Measurements from ENCODE around the gene TPM2. TPM values are rescaled to one million over a fixed set of nuclear protein-coding genes. Genes with fewer than 3 reads are reported as not detected.

The TPM2 gene
- total RNA-seq, 2 experiments from 2014 or later, result 4.9 to 6.6 TPM

- Mint-ChIP-seq H3K9me3 (no peaks in the 10 kb centered on the region), H3K27me3 (ENCODE audit: low read depth) (no peaks in the 10 kb centered on the region), H3K36me3 (ENCODE audit: low read depth) (peaks cover 1% of the 10 kb centered on the region), H3K4me3 (peak overlapping the region; percentile 78), H3K27ac (no peak overlapping the region), H3K4me1 (ENCODE audit: low read depth) (peaks cover 18% of the 10 kb centered on the region)
- intact Hi-C loops (cut with micrococcal nuclease), result loop anchor here (2.0 kb wide), 1 partner anchor 26 kb away; the partner anchor contains the start of gene ARHGEF39
- no peak for DNase-seq
- CTCF ChIA-PET, result interaction anchor here (0.8 to 8.4 kb wide), 5 partner anchors 9 to 75 kb away, joined by 3 to 86 read pairs (median 4); partner anchors contain the start of gene CA9
Observed at GRCh38 chr9:35691334-35691650, 1.6 kb upstream of the TPM2 start.

GRCh38 chr9:35690614-35691333 lies 1.0 kb upstream of the TPM2 start:
- Mint-ChIP-seq H3K27me3 (ENCODE audit: low read depth) (no peaks in the 10 kb centered on the region), H3K27ac (no peak overlapping the region), H3K4me1 (ENCODE audit: low read depth) (peaks cover 18% of the 10 kb centered on the region), H3K36me3 (ENCODE audit: low read depth) (no peaks in the 10 kb centered on the region), H3K9me3 (no peaks in the 10 kb centered on the region), H3K4me3 (peak overlapping the region; percentile 78)
- peak; percentile 43 for DNase-seq
- intact Hi-C loops (cut with micrococcal nuclease), result loop anchor here (2.0 kb wide), 1 partner anchor 26 kb away; the partner anchor contains the start of gene ARHGEF39
- CTCF ChIA-PET, result interaction anchor here (0.5 to 8.4 kb wide), 7 partner anchors 10 to 70 kb away, joined by 3 to 86 read pairs (median 3); partner anchors contain the start of genes ARHGEF39, CA9, CREB3 and TLN1

GRCh38 chr9:35690294-35690613 lies 529 bp upstream of the TPM2 start:
- no peak overlapping the region for H3K27ac Mint-ChIP-seq
- intact Hi-C loops (cut with micrococcal nuclease), result loop anchor here (2.0 kb wide), 1 partner anchor 25 kb away; the partner anchor contains the start of gene ARHGEF39
- H3K36me3 Mint-ChIP-seq (ENCODE audit: low read depth), result no peaks in the 10 kb centered on the region
- no peaks in the 10 kb centered on the region for H3K9me3 Mint-ChIP-seq
- CTCF ChIA-PET, result interaction anchor here (1.0 to 8.4 kb wide), 6 partner anchors 10 to 66 kb away, joined by 3 to 86 read pairs (median 4); partner anchors contain the start of genes ARHGEF39, CA9, CREB3 and TLN1
- peaks cover 18% of the 10 kb centered on the region for H3K4me1 Mint-ChIP-seq (ENCODE audit: low read depth)
- no peak for DNase-seq
- peak overlapping the region; percentile 78 for H3K4me3 Mint-ChIP-seq
- no peaks in the 10 kb centered on the region for H3K27me3 Mint-ChIP-seq (ENCODE audit: low read depth)

GRCh38 chr9:35688558-35689541 lies 875 bp downstream of the TPM2 start:
- intact Hi-C loops (cut with micrococcal nuclease), result loop anchor here (1.0 to 2.0 kb wide), 2 partner anchors 30 to 44 kb away; partner anchors contain the start of genes CREB3 and TLN1
- Mint-ChIP-seq H3K27ac (no peak overlapping the region), H3K4me3 (peak overlapping the region; percentile 52), H3K36me3 (ENCODE audit: low read depth) (no peaks in the 10 kb centered on the region), H3K9me3 (no peaks in the 10 kb centered on the region), H3K4me1 (ENCODE audit: low read depth) (peaks cover 18% of the 10 kb centered on the region), H3K27me3 (ENCODE audit: low read depth) (no peaks in the 10 kb centered on the region)
- peak; percentile 18 for DNase-seq
- CTCF ChIA-PET, result interaction anchor here (1.2 to 2.4 kb wide), 7 partner anchors 7 to 78 kb away, joined by 3 to 12 read pairs (median 6); partner anchors contain the start of genes CCDC107 and RMRP

- CTCF ChIA-PET, result interaction anchor here (0.6 to 2.4 kb wide), 10 partner anchors 8 to 137 kb away, joined by 3 to 12 read pairs (median 4); partner anchors contain the start of genes CCDC107 and RMRP
- Mint-ChIP-seq H3K4me3 (no peak overlapping the region), H3K4me1 (ENCODE audit: low read depth) (peaks cover 18% of the 10 kb centered on the region), H3K27ac (no peak overlapping the region), H3K27me3 (ENCODE audit: low read depth) (no peaks in the 10 kb centered on the region), H3K36me3 (ENCODE audit: low read depth) (no peaks in the 10 kb centered on the region), H3K9me3 (no peaks in the 10 kb centered on the region)
- intact Hi-C loops (cut with micrococcal nuclease), result loop anchor here (1.0 to 2.0 kb wide), 2 partner anchors 29 to 45 kb away; partner anchors contain the start of genes CREB3 and TLN1
- DNase-seq, result no peak
Observed at GRCh38 chr9:35687972-35688557, 1.7 kb downstream of the TPM2 start.

GRCh38 chr9:35687306-35687705 lies 2.4 kb downstream of the TPM2 start:
- intact Hi-C loops (cut with micrococcal nuclease), result no loop called here
- Mint-ChIP-seq H3K9me3 (no peaks in the 10 kb centered on the region), H3K36me3 (ENCODE audit: low read depth) (no peaks in the 10 kb centered on the region), H3K4me1 (ENCODE audit: low read depth) (peaks cover 18% of the 10 kb centered on the region), H3K4me3 (no peak overlapping the region), H3K27me3 (ENCODE audit: low read depth) (no peaks in the 10 kb centered on the region), H3K27ac (no peak overlapping the region)
- CTCF ChIA-PET, result interaction anchor here (0.7 to 2.4 kb wide), 5 partner anchors 8 to 76 kb away, joined by 3 to 12 read pairs (median 6); partner anchors contain the start of genes CCDC107 and RMRP
- DNase-seq, result no peak

GRCh38 chr9:35686222-35687203 lies 3.2 kb downstream of the TPM2 start:
- DNase-seq, result no peak
- CTCF ChIA-PET, result interaction anchor here (0.6 to 8.1 kb wide), 4 partner anchors 9 to 63 kb away, joined by 3 to 64 read pairs (median 9); partner anchors contain the start of genes CCDC107 and RMRP
- no peaks in the 10 kb centered on the region for H3K9me3 Mint-ChIP-seq
- no peaks in the 10 kb centered on the region for H3K27me3 Mint-ChIP-seq (ENCODE audit: low read depth)
- H3K4me1 Mint-ChIP-seq (ENCODE audit: low read depth), result peaks cover 18% of the 10 kb centered on the region
- H3K4me3 Mint-ChIP-seq, result no peak overlapping the region
- intact Hi-C loops (cut with micrococcal nuclease), result no loop called here
- no peaks in the 10 kb centered on the region for H3K36me3 Mint-ChIP-seq (ENCODE audit: low read depth)
- H3K27ac Mint-ChIP-seq, result no peak overlapping the region

- no peak overlapping the region for H3K4me3 Mint-ChIP-seq
- intact Hi-C loops (cut with micrococcal nuclease), result no loop called here
- H3K27me3 Mint-ChIP-seq (ENCODE audit: low read depth), result no peaks in the 10 kb centered on the region
- no peaks in the 10 kb centered on the region for H3K36me3 Mint-ChIP-seq (ENCODE audit: low read depth)
- H3K4me1 Mint-ChIP-seq (ENCODE audit: low read depth), result peaks cover 14% of the 10 kb centered on the region
- H3K27ac Mint-ChIP-seq, result no peak overlapping the region
- no peak for DNase-seq
- H3K9me3 Mint-ChIP-seq, result no peaks in the 10 kb centered on the region
- CTCF ChIA-PET, result interaction anchor here (1.2 to 8.1 kb wide), 2 partner anchors 10 to 12 kb away, joined by 3 to 64 read pairs; partner anchors contain the start of gene CA9
Observed at GRCh38 chr9:35685506-35685905, 4.2 kb downstream of the TPM2 start.

- Mint-ChIP-seq H3K9me3 (no peaks in the 10 kb centered on the region), H3K27ac (no peak overlapping the region), H3K4me1 (ENCODE audit: low read depth) (peaks cover 14% of the 10 kb centered on the region), H3K4me3 (no peak overlapping the region), H3K36me3 (ENCODE audit: low read depth) (no peaks in the 10 kb centered on the region), H3K27me3 (ENCODE audit: low read depth) (no peaks in the 10 kb centered on the region)
- no peak for DNase-seq
- CTCF ChIA-PET, result interaction anchor here (1.2 to 8.1 kb wide), 2 partner anchors 11 to 12 kb away, joined by 3 to 64 read pairs; partner anchors contain the start of gene CA9
- intact Hi-C loops (cut with micrococcal nuclease), result no loop called here
Observed at GRCh38 chr9:35684921-35685320, 4.8 kb downstream of the TPM2 start.

- DNase-seq, result no peak
- no peaks in the 10 kb centered on the region for H3K27me3 Mint-ChIP-seq (ENCODE audit: low read depth)
- CTCF ChIA-PET, result interaction anchor here (0.7 to 8.1 kb wide), 5 partner anchors 12 to 521 kb away, joined by 3 to 64 read pairs (median 4); partner anchors contain the start of genes CCDC107, RMRP and UNC13B
- no peak overlapping the region for H3K4me3 Mint-ChIP-seq
- intact Hi-C loops (cut with micrococcal nuclease), result no loop called here
- no peaks in the 10 kb centered on the region for H3K9me3 Mint-ChIP-seq
- H3K27ac Mint-ChIP-seq, result no peak overlapping the region
- H3K4me1 Mint-ChIP-seq (ENCODE audit: low read depth), result peaks cover 3% of the 10 kb centered on the region
- H3K36me3 Mint-ChIP-seq (ENCODE audit: low read depth), result no peaks in the 10 kb centered on the region
Observed at GRCh38 chr9:35683323-35683722, 6.4 kb downstream of the TPM2 start.

All from activated naive CD4-positive, alpha-beta T cell treated with anti-CD3 and anti-CD28 coated beads for 36 hours (primary cell).